BLaER1 treated with 17β-estradiol and CSF1 and Interleukin-3, amounts not matched to agents 10 nM and 100 nM (cell line): Measurements from ENCODE around the gene RETREG1.
"Not testable (repeated sequence)": the region's sequence is repeated elsewhere in the genome, so short reads cannot be mapped to it uniquely, and the experiment has no call there.

ENCODE experiments used
- H3K27ac ChIP-seq, 11 experiments: shearing (Covaris generic); formaldehyde crosslinking; 2 replicates each; pipeline ENCODE4 v1.8.1; 2022
- H3K27me3 ChIP-seq, 11 experiments: shearing (Covaris generic); formaldehyde crosslinking; 2 replicates each; pipeline ENCODE4 v1.8.1; 2022
- H3K36me3 ChIP-seq, 11 experiments: shearing (Covaris generic); formaldehyde crosslinking; 2 replicates each; pipeline ENCODE4 v1.8.1; 2022
- H3K4me1 ChIP-seq, 10 experiments: shearing (Covaris generic); formaldehyde crosslinking; 2 replicates each; pipeline ENCODE4 v1.8.1; 2022
- H3K4me2 ChIP-seq, 11 experiments: shearing (Covaris generic); formaldehyde crosslinking; 2 replicates each; pipeline ENCODE4 v1.8.1; 2022
- H3K4me3 ChIP-seq, 10 experiments: shearing (Covaris generic); formaldehyde crosslinking; 2 replicates each; pipeline ENCODE4 v1.8.1; 2022
- H3K9ac ChIP-seq, 11 experiments: shearing (Covaris generic); formaldehyde crosslinking; 2 replicates each; pipeline ENCODE4 v1.8.1; 2022
- H3K9me3 ChIP-seq, 11 experiments: shearing (Covaris generic); formaldehyde crosslinking; replicated peaks in 1 of 11; 2 replicates each; pipeline ENCODE4 v1.8.1; 2022
- H4K20me1 ChIP-seq, 11 experiments: shearing (Covaris generic); formaldehyde crosslinking; 2 replicates each; pipeline ENCODE4 v1.8.1; 2022
- Cebpa-rat ChIP-seq, 11 experiments: shearing (Covaris generic); IDR thresholded peaks; 2 replicates each; pipeline ENCODE4 v1.8.1; 2022

The RETREG1 gene

DNA sequence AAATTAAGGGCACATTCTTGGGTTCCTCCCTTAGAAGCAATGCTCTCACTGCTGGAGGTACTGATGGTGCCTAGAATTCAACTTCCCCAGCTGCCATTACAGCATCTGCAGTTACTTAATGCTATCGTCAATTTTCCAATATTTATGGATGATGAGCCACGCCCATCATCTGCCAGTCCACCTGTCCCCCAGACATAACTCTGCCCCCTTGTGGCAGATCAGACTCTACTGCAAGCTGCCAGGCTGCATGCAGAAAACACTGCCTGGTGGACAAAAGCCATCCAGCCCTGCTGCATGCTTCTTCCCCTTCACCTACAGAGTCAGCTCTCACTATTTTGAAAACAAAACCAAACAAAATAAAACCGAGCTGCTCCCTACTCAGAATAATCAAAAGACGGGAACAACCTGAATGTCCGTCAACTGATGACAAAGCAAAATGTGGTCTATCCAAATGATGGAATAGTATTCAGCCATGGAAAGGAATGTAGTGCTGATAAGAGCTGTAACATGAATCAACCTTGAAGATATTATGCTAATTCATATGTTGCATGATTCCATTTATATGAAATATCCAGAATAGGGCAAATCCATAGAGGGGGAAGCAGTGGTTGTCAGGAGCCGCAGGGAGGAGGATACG, 66.4 kb downstream of the RETREG1 start:
- Histone ChIP-seq H3K4me3 (no peak overlapping the region), H3K27ac (no peak overlapping the region), H3K4me2 (no peak overlapping the region), H3K4me1 (peaks cover 0 to 30% (median 10%) of the 10 kb centered on the region in 10 experiments; a peak in 12 of 20 replicates), H3K36me3 (peaks cover 0 to 12% (median 0%) of the 10 kb centered on the region in 11 experiments; a peak in 5 of 22 replicates), H3K9ac (no peak overlapping the region), H3K27me3 (no peaks in the 10 kb centered on the region), H3K9me3 (peaks cover 0 to 13% (median 0%) of the 10 kb centered on the region in 11 experiments; a peak in 3 of 22 replicates), H4K20me1 (no peaks in the 10 kb centered on the region)
- TF ChIP-seq Cebpa-rat (IDR thresholded peaks at IDR 0.05), result no peak

DNA sequence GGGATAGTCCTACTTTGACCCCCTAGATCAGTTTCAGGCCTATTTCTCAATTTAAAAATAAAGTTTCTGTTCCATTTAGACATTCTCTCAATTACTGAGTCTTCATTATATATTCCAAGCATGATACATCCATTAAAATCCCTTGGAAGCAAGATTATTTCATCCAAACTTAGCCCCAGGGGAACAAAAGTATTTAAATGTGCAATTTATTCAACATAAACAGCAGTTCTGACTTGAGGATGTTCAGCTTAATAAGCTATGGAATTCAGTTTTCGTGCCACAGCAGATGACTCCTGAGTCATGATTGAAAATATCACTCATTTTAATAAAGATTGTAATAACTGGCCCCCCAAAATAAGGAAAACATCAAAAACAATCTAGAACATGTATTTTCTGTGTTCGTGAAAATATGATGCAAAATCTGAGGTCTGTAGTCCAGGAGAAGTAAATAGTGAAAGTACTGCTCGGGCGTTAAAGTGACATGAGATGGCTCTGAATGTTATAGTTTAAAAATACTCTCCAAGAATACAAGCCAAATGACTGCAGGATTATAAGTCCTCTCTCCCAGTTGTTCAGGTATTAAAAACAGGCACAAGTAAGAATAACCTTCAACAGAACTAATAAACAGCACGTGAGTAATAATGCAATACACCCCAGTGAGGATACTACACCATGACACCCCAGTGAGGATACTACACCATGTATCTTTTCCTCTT, 67.1 kb downstream of the RETREG1 start:
- Histone ChIP-seq H3K4me3 (no peak overlapping the region), H3K9ac (no peak overlapping the region), H4K20me1 (no peaks in the 10 kb centered on the region), H3K9me3 (peaks cover 0 to 13% (median 0%) of the 10 kb centered on the region in 11 experiments; a peak in 3 of 22 replicates), H3K27ac (no peak overlapping the region), H3K4me2 (no peak overlapping the region), H3K27me3 (no peaks in the 10 kb centered on the region), H3K36me3 (peaks cover 0 to 12% (median 0%) of the 10 kb centered on the region in 11 experiments; a peak in 5 of 22 replicates), H3K4me1 (peaks cover 0 to 22% (median 4%) of the 10 kb centered on the region in 10 experiments; a peak in 8 of 20 replicates)
- no peak for TF ChIP-seq Cebpa-rat (IDR thresholded peaks at IDR 0.05)

DNA sequence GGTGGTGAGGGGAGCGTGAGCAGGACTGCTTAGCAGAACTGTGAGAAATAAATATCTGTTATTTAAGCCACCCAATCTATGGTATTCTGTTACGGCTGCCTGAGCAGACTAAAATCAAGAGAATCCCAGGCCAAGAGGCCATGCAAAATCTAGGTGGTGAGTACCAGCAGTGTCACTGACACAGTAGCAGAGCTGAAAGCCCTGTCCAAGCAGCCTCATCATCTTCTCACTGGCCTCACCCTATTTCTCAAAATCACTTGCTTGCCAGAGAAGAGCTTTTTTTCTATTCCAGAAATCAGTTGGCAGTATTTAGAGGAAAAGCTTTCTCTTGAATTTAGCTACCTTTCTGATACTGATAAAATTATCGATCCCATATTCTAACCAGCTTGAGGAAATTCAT, 68.0 kb downstream of the RETREG1 start:
- peaks cover 0 to 13% (median 0%) of the 10 kb centered on the region in 11 experiments; a peak in 4 of 22 replicates for H3K9me3 ChIP-seq
- no peak overlapping the region for H3K27ac ChIP-seq
- H3K4me3 ChIP-seq, result no peak overlapping the region
- H4K20me1 ChIP-seq, result no peaks in the 10 kb centered on the region
- TF ChIP-seq Cebpa-rat (IDR thresholded peaks at IDR 0.05), result no peak
- no peak overlapping the region for H3K9ac ChIP-seq
- no peak overlapping the region for H3K4me2 ChIP-seq
- H3K4me1 ChIP-seq, result peaks cover 0 to 15% (median 4%) of the 10 kb centered on the region in 10 experiments; a peak in 8 of 20 replicates
- H3K36me3 ChIP-seq, result peaks cover 0 to 12% (median 0%) of the 10 kb centered on the region in 11 experiments; a peak in 5 of 22 replicates
- H3K27me3 ChIP-seq, result no peaks in the 10 kb centered on the region

DNA sequence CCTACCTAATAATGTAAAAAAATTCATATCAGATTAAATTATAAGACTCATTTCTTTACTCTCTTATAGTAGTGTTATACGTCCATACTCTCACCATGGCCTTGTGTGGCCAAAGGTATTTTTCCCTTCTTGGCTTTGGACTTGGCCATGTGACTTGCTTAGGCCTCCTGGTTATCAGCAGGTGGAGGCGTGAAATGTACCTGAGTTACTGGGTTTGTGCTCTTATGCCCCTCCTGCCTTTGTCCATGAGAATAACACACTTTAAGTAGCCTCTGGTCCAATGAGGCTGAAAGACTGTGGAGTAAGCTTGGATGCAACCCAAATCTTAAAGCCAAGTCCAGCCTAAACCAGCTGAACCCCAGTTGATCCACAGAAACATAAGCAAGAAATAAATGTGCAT, 68.7 kb downstream of the RETREG1 start:
- Histone ChIP-seq H4K20me1 (no peaks in the 10 kb centered on the region), H3K4me3 (no peak overlapping the region), H3K4me2 (no peak overlapping the region), H3K9me3 (peaks cover 0 to 13% (median 0%) of the 10 kb centered on the region in 11 experiments; a peak in 4 of 22 replicates), H3K27ac (no peak overlapping the region), H3K9ac (no peak overlapping the region), H3K36me3 (peaks cover 0 to 12% (median 0%) of the 10 kb centered on the region in 11 experiments; a peak in 5 of 22 replicates), H3K27me3 (no peaks in the 10 kb centered on the region), H3K4me1 (peaks cover 0 to 15% (median 7%) of the 10 kb centered on the region in 10 experiments; a peak in 8 of 20 replicates)
- TF ChIP-seq Cebpa-rat (IDR thresholded peaks at IDR 0.05), result no peak

DNA sequence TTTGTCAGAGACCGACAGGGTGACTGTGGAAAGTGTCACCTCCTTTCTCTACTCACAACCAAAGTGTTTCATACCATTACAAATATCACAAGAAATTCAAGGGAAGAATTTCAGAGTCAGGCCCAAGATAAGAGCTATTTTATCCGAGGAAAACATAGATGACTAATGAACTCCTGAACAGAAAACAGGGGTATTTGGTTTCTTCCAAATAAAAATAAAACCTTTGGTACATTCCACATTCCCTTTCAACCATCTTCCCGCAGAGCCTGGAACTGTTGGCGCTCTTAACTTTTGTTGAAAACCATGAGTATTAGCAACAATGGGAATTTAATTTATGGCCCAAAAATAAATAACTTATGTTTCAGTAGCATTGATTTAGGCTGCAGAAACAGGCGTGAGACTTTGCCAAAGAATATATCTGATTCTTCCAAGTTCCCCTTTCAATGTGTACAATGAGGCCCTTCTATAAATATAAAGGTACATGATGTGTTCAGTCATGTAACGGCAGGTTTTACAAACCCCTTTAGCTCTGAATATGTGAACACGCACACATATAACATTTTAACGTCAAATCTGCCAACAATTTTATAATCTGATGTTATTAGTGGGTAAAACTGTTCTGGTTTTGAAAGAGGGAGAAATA, 69.5 kb downstream of the RETREG1 start:
- Histone ChIP-seq H3K36me3 (peaks cover 0 to 12% (median 0%) of the 10 kb centered on the region in 11 experiments; a peak in 5 of 22 replicates), H3K27me3 (no peaks in the 10 kb centered on the region), H3K9me3 (peaks cover 0 to 13% (median 0%) of the 10 kb centered on the region in 11 experiments; a peak in 5 of 22 replicates), H3K4me2 (no peak overlapping the region), H3K4me1 (peaks cover 0 to 11% (median 4%) of the 10 kb centered on the region in 10 experiments; a peak in 9 of 20 replicates), H3K4me3 (no peak overlapping the region), H4K20me1 (no peaks in the 10 kb centered on the region), H3K27ac (no peak overlapping the region), H3K9ac (no peak overlapping the region)
- TF ChIP-seq Cebpa-rat (IDR thresholded peaks at IDR 0.05), result no peak

DNA sequence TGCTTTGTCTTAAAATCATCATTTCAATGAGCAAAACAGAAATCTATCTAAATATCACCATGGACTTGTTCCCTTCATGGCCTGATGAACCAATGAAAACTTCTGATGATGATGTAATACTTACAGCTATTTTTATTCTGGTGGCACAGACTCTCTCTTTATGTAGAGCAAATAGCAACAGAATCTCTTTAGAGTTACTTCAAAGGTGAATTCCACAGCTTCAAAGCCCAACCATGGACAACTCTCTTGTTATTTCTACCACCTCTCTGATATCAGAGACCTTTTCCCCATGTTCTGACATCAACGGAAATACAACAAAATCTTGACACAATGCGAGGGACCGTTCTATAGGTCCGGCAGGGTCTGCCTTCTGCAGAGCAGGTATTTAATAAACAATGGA, 70.1 kb downstream of the RETREG1 start:
- H3K27ac ChIP-seq, result no peak overlapping the region
- H3K9me3 ChIP-seq, result peaks cover 0 to 10% (median 0%) of the 10 kb centered on the region in 11 experiments; a peak in 4 of 22 replicates
- no peak overlapping the region for H3K4me2 ChIP-seq

DNA sequence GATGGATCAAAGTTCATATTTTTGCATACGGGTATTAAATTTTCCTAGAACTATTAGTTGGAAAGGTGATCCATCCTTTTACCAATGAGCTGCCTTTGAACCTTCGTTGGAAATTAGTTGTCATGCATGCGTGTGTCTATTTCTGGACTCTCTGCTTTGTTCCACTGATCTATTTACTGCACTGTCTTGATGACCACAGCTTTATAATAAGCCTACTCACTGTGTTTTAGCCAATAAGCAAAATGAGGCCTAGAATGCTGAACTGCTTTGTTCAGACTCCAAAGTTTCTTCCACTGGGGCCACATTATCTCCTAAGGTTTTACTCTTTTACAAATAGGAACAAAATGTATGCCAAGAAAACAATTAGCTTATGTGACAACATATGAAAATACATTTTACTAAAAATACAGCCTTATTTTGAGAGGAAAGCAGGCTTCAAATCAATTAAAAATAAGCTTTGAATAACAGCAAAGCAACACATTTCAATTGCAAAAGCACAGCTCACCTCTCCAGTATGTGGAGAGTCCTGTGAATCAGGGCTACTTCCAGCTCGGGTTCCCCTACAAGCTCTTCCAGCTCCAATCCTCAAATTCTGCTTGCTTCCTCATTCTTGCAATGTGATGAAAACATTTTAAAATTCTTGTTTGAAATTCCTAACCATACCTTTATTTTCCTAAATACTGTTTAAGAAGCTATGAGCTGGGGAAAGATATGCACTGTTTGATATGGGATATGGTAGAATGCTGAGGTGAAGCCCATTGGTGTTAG, 72.0 kb downstream of the RETREG1 start:
- no peak overlapping the region for H3K9ac ChIP-seq
- no peak for TF ChIP-seq Cebpa-rat (IDR thresholded peaks at IDR 0.05)
- H4K20me1 ChIP-seq, result 0 out of 22 replicates have a peak, but pooled peaks cover 0 to 5% (median 0%) of the 10 kb centered on the region in 11 experiments
- peaks cover 0 to 21% (median 10%) of the 10 kb centered on the region in 10 experiments; a peak in 11 of 20 replicates for H3K4me1 ChIP-seq
- H3K9me3 ChIP-seq, result peaks cover 0 to 8% (median 0%) of the 10 kb centered on the region in 11 experiments; a peak in 2 of 22 replicates
- no peak overlapping the region for H3K4me2 ChIP-seq
- H3K27me3 ChIP-seq, result no peaks in the 10 kb centered on the region
- H3K27ac ChIP-seq, result no peak overlapping the region
- peaks cover 0 to 10% (median 0%) of the 10 kb centered on the region in 11 experiments; a peak in 3 of 22 replicates for H3K36me3 ChIP-seq
- no peak overlapping the region for H3K4me3 ChIP-seq

More for the DNA sequence above, 70.1 kb downstream of the RETREG1 start:
- no peaks in the 10 kb centered on the region for H3K27me3 ChIP-seq
- H3K36me3 ChIP-seq, result peaks cover 0 to 12% (median 0%) of the 10 kb centered on the region in 11 experiments; a peak in 5 of 22 replicates
- H3K4me3 ChIP-seq, result no peak overlapping the region
- H4K20me1 ChIP-seq, result no peaks in the 10 kb centered on the region
- H3K9ac ChIP-seq, result no peak overlapping the region
- 0 out of 22 replicates have a peak, but pooled peaks of 1 of the 11 experiments have one; percentile 11 for TF ChIP-seq Cebpa-rat (IDR thresholded peaks at IDR 0.05)
- peaks cover 0 to 14% (median 7%) of the 10 kb centered on the region in 10 experiments; a peak in 11 of 20 replicates for H3K4me1 ChIP-seq

DNA sequence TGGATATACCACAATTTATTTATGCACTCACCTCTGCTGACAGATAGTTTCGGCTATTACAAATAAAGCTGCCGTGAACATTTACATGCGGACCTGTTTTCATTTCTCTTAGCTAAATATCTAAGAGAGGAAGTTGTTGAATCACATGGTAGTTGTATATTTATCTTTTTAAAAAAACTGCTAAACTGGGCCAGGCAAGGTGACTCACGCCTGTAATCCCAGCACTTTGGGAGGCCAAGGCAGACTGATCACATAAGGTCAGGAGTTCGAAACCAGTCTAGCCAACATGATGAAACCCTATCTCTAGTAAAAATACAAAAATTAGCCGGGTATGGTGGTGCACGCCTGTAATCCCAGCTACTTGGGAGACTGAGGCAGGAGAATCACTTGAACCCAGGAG, 73.6 kb downstream of the RETREG1 start:
- H3K27ac ChIP-seq, H3K9me3 ChIP-seq, H3K27me3 ChIP-seq, H3K36me3 ChIP-seq, H4K20me1 ChIP-seq, H3K9ac ChIP-seq, H3K4me3 ChIP-seq: not testable (repeated sequence)
- Histone ChIP-seq H3K4me2 (peak overlapping the region in 2 of 11 experiments; percentile 16 to 35; a peak in 1 of 22 replicates), H3K4me1 (peaks cover 0 to 21% (median 10%) of the 10 kb centered on the region in 10 experiments; a peak in 11 of 20 replicates)
